Astrocyte (in vitro differentiated cells and primary cell): ENCODE results near the gene RCL1. TPM values are rescaled to one million over a fixed set of nuclear protein-coding genes. Genes with fewer than 3 reads are reported as not detected.

ENCODE experiments used
- DNase-seq: peaks from one replicate; pipeline ENCODE4 v3.0.0-alpha.2; 2010; ENCODE audit warnings: low read depth
- FAIRE-seq: peaks from 2 replicates; lab custom pipeline; 2011; peaks lifted over from hg19 to GRCh38; lab: Jason Lieb, UNC
- H2AFZ ChIP-seq: 2 replicates; pipeline ENCODE4 v1.6.0; 2012; ENCODE audit warnings: low read depth, low read length, inconsistent platforms
- H3K27ac ChIP-seq: 2 replicates; pipeline ENCODE4 v1.5.1; 2011; ENCODE audit warnings: low read depth, low read length, inconsistent platforms
- H3K27me3 ChIP-seq: 2 replicates; pipeline ENCODE4 v1.6.0; 2011; ENCODE audit warnings: low read length, inconsistent platforms; ENCODE audit not compliant: insufficient read depth
- H3K36me3 ChIP-seq: 2 replicates; pipeline ENCODE4 v1.5.1; 2011; ENCODE audit warnings: low read length, inconsistent platforms; ENCODE audit not compliant: insufficient read depth
- H3K4me1 ChIP-seq: 2 replicates; pipeline ENCODE4 v1.5.1; 2011; ENCODE audit warnings: low read length, inconsistent platforms; ENCODE audit not compliant: insufficient read depth
- H3K4me2 ChIP-seq: 2 replicates; pipeline ENCODE4 v1.6.0; 2012; ENCODE audit warnings: low read length, inconsistent platforms
- H3K4me3 ChIP-seq: 2 replicates; pipeline ENCODE4 v1.5.1; 2011; ENCODE audit warnings: low read depth, mild to moderate bottlenecking, low read length, inconsistent platforms; ENCODE audit not compliant: insufficient read depth
- H3K79me2 ChIP-seq: 2 replicates; pipeline ENCODE4 v1.6.0; 2012; ENCODE audit warnings: mild to moderate bottlenecking, low read length, inconsistent platforms; ENCODE audit not compliant: insufficient read depth
- H3K9ac ChIP-seq: 2 replicates; pipeline ENCODE4 v1.6.0; 2012; ENCODE audit warnings: mild to moderate bottlenecking, low read length, inconsistent platforms
- H3K9me3 ChIP-seq: 2 replicates; pipeline ENCODE4 v1.5.1; 2012; ENCODE audit warnings: low read depth, mild to moderate bottlenecking, low read length, inconsistent platforms; ENCODE audit not compliant: insufficient read depth
- H4K20me1 ChIP-seq: 2 replicates; pipeline ENCODE4 v1.6.0; 2012; ENCODE audit warnings: low read length, inconsistent platforms; ENCODE audit not compliant: insufficient read depth
- H3K27ac Mint-ChIP-seq: one replicate; pipeline ENCODE4 v1.8.0; 2021; ENCODE audit warnings: mild to moderate bottlenecking, mixed read lengths; ENCODE audit not compliant: unreplicated experiment
- H3K27me3 Mint-ChIP-seq: one replicate; pipeline ENCODE4 v1.8.0; 2021; ENCODE audit warnings: low read depth, mixed read lengths; ENCODE audit not compliant: unreplicated experiment
- H3K36me3 Mint-ChIP-seq: one replicate; pipeline ENCODE4 v1.8.0; 2021; ENCODE audit warnings: low read depth, mixed read lengths; ENCODE audit not compliant: unreplicated experiment
- H3K4me1 Mint-ChIP-seq: one replicate; pipeline ENCODE4 v1.8.0; 2021; ENCODE audit warnings: low read depth, mixed read lengths; ENCODE audit not compliant: unreplicated experiment
- H3K4me3 Mint-ChIP-seq: one replicate; pipeline ENCODE4 v1.8.0; 2021; ENCODE audit warnings: mild to moderate bottlenecking, moderate library complexity, mixed read lengths; ENCODE audit not compliant: unreplicated experiment
- H3K9me3 Mint-ChIP-seq: one replicate; pipeline ENCODE4 v1.8.0; 2021; ENCODE audit warnings: mild to moderate bottlenecking, mixed read lengths; ENCODE audit not compliant: unreplicated experiment
- CTCF ChIP-seq: IDR thresholded peaks from 2 replicates; pipeline ENCODE4 v1.5.1; 2011; ENCODE audit warnings: low read depth, mild to moderate bottlenecking, inconsistent platforms, low read length, moderate library complexity; ENCODE audit not compliant: insufficient read depth
- EZH2 ChIP-seq: IDR thresholded peaks from 2 replicates; pipeline ENCODE4 v1.6.1; 2012; ENCODE audit warnings: mild to moderate bottlenecking, low read length, inconsistent platforms; ENCODE audit not compliant: insufficient read depth
- total RNA-seq: library from RNA; stranded (reverse); gene quantifications from 2 replicates; pipeline ENCODE4 v1.2.1, GENCODE V29; 2021

The RCL1 gene
- total RNA-seq, 1 donor from 2014 or later, result 22.3 TPM

- Histone ChIP-seq H3K4me2 (no peak overlapping the region), H3K27ac (no peak overlapping the region), H3K9ac (no peak overlapping the region), H3K4me1 (no peaks in the 10 kb centered on the region), H3K79me2 (no peaks in the 10 kb centered on the region), H3K4me3 (no peak overlapping the region), H2AFZ (no peak overlapping the region), H3K27me3 (no peaks in the 10 kb centered on the region), H3K9me3 (no peaks in the 10 kb centered on the region), H3K36me3 (no peaks in the 10 kb centered on the region), H4K20me1 (no peaks in the 10 kb centered on the region)
- no peaks in the 10 kb centered on the region for H3K27me3 Mint-ChIP-seq
- FAIRE-seq (no peak), DNase-seq (no peak)
- H3K4me1 Mint-ChIP-seq, result no peaks in the 10 kb centered on the region
- H3K9me3 Mint-ChIP-seq, result no peaks in the 10 kb centered on the region
- H3K4me3 Mint-ChIP-seq, result no peak overlapping the region
- no peak overlapping the region for H3K27ac Mint-ChIP-seq
- peaks cover 9% of the 10 kb centered on the region for H3K36me3 Mint-ChIP-seq
- no peak for TF ChIP-seq CTCF
- TF ChIP-seq EZH2, result no peak
These were observed 80.3 kb downstream of the RCL1 start for GRCh38 chr9:4873066-4873465.

GRCh38 chr9:4875559-4875958 lies 82.8 kb downstream of the RCL1 start:
- Histone ChIP-seq H2AFZ (no peak overlapping the region), H3K4me1 (no peaks in the 10 kb centered on the region), H4K20me1 (no peaks in the 10 kb centered on the region), H3K79me2 (no peaks in the 10 kb centered on the region), H3K9me3 (no peaks in the 10 kb centered on the region), H3K27me3 (no peaks in the 10 kb centered on the region), H3K4me2 (no peak overlapping the region), H3K9ac (no peak overlapping the region), H3K27ac (no peak overlapping the region), H3K36me3 (no peaks in the 10 kb centered on the region), H3K4me3 (no peak overlapping the region)
- DNase-seq (no peak), FAIRE-seq (no peak)
- Mint-ChIP-seq H3K4me3 (no peak overlapping the region), H3K9me3 (no peaks in the 10 kb centered on the region), H3K27me3 (no peaks in the 10 kb centered on the region), H3K27ac (no peak overlapping the region), H3K4me1 (no peaks in the 10 kb centered on the region), H3K36me3 (peaks cover 4% of the 10 kb centered on the region)
- TF ChIP-seq EZH2 (no peak), CTCF (no peak)

DNA sequence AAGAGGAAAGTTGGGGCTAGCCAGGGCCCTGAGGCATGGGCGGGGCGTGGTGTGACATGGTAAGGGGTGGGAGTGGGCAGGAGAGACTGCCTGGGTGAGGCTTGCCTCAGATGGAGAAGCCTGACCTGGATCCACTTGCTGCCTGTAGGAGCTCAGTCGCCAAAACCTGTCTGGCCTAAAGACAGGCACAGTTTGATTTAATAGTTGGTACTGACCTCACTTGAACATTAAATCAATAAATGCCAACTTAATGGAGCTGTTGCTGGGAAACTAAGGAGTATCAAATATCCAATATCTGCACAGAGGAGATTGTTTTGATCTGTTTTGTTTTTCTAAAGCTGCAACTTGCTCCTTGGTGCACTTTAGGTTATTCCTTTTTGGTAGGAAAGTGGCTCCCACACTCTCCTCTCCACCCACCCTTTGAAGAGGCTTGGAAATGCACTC lies 86.4 kb downstream of the RCL1 start:
- no peak overlapping the region for H3K4me2 ChIP-seq
- no peak overlapping the region for H3K9ac ChIP-seq
- Mint-ChIP-seq H3K36me3 (peaks cover 2% of the 10 kb centered on the region), H3K4me3 (no peak overlapping the region), H3K9me3 (no peaks in the 10 kb centered on the region), H3K27me3 (peaks cover 3% of the 10 kb centered on the region), H3K27ac (no peak overlapping the region), H3K4me1 (no peaks in the 10 kb centered on the region)
- H3K4me3 ChIP-seq, result no peak overlapping the region
- FAIRE-seq (no peak), DNase-seq (no peak)
- no peaks in the 10 kb centered on the region for H3K79me2 ChIP-seq
- TF ChIP-seq CTCF, result no peak
- TF ChIP-seq EZH2, result no peak
- no peaks in the 10 kb centered on the region for H3K4me1 ChIP-seq
- no peaks in the 10 kb centered on the region for H3K36me3 ChIP-seq
- H2AFZ ChIP-seq, result no peak overlapping the region
- no peaks in the 10 kb centered on the region for H3K9me3 ChIP-seq
- H4K20me1 ChIP-seq, result no peaks in the 10 kb centered on the region
- H3K27ac ChIP-seq, result no peak overlapping the region
- H3K27me3 ChIP-seq, result no peaks in the 10 kb centered on the region
